CD8-positive, alpha-beta memory T cell (primary cell): Measurements from ENCODE around the gene TAS2R46. TPM values are rescaled to one million over a fixed set of nuclear protein-coding genes. Genes with fewer than 3 reads are reported as not detected.
"Not testable (repeated sequence)": the region's sequence is repeated elsewhere in the genome, so short reads cannot be mapped to it uniquely, and the experiment has no call there.

Experiments
- CTCF ChIA-PET: fragments of 350-600 bp; sonication (Branson Sonifier 250); formaldehyde crosslinking; loops from one replicate; lab custom pipeline; 2021; ENCODE audit warnings: antibody characterized with exemption; lab: Charles Lee
- POLR2A ChIA-PET: fragments of 350-600 bp; sonication (Branson Sonifier 250); formaldehyde crosslinking; loops from one replicate; lab custom pipeline; 2021; ENCODE audit warnings: antibody characterized with exemption; lab: Charles Lee
- DNase-seq, 5 donors: peaks; one replicate each; pipeline versions ENCODE4 v3.0.0 to v3.0.0-alpha.2; 2020 to 2022; ENCODE audit warnings: mixed read lengths in 1 of 5
- H3K27ac ChIP-seq: one replicate; pipeline ENCODE4 v1.7.0; 2013; ENCODE audit warnings: low read depth, mild to moderate bottlenecking, low read length, moderate library complexity
- H3K27me3 ChIP-seq: 2 replicates; pipeline ENCODE4 v1.7.0; 2013; ENCODE audit warnings: low read length, mild to moderate bottlenecking; ENCODE audit not compliant: insufficient read depth, poor library complexity, severe bottlenecking
- H3K36me3 ChIP-seq: 2 replicates; pipeline ENCODE4 v1.7.0; 2013; ENCODE audit warnings: mild to moderate bottlenecking, low read length, moderate library complexity; ENCODE audit not compliant: insufficient read depth
- H3K4me1 ChIP-seq: 2 replicates; pipeline ENCODE4 v1.7.0; 2013; ENCODE audit warnings: mild to moderate bottlenecking, low read length, moderate library complexity; ENCODE audit not compliant: insufficient read depth
- H3K4me3 ChIP-seq: 2 replicates; pipeline ENCODE4 v1.7.0; 2013; ENCODE audit warnings: mild to moderate bottlenecking, low read length
- H3K9me3 ChIP-seq: 2 replicates; pipeline ENCODE4 v1.7.0; 2013; ENCODE audit warnings: mild to moderate bottlenecking, low read length
- H3K27ac Mint-ChIP-seq, 8 donors: one replicate each; pipeline ENCODE4 v1.8.0; 2020 to 2021; ENCODE audit warnings: mixed read lengths in 8 of 8, mild to moderate bottlenecking in 6 of 8, inconsistent platforms in 3 of 8, moderate library complexity in 3 of 8
- H3K27me3 Mint-ChIP-seq, 2 donors: one replicate each; pipeline ENCODE4 v1.8.0; 2020 to 2021; ENCODE audit warnings: mixed read lengths in 2 of 2, mild to moderate bottlenecking in 1 of 2, moderate library complexity in 1 of 2
- H3K36me3 Mint-ChIP-seq, 3 donors: one replicate each; pipeline ENCODE4 v1.8.0; 2020 to 2021; ENCODE audit warnings: mixed read lengths in 3 of 3, inconsistent platforms in 1 of 3, mild to moderate bottlenecking in 1 of 3
- H3K4me1 Mint-ChIP-seq, 3 donors: one replicate each; pipeline ENCODE4 v1.8.0; 2020 to 2021; ENCODE audit warnings: mixed read lengths in 3 of 3, inconsistent platforms in 1 of 3, mild to moderate bottlenecking in 1 of 3
- H3K4me3 Mint-ChIP-seq, 7 donors: one replicate each; pipeline ENCODE4 v1.8.0; 2020 to 2021; ENCODE audit warnings: mixed read lengths in 7 of 7, mild to moderate bottlenecking in 6 of 7, moderate library complexity in 4 of 7, inconsistent platforms in 2 of 7
- H3K9me3 Mint-ChIP-seq, 5 donors: one replicate each; pipeline ENCODE4 v1.8.0; 2020 to 2022; ENCODE audit warnings: mixed read lengths in 5 of 5, mild to moderate bottlenecking in 3 of 5, moderate library complexity in 2 of 5, inconsistent platforms in 1 of 5
- polyA plus RNA-seq: library from polyadenylated mRNA; unstranded; fragments of 300-500 nt; fragmentation: Illumina TruSeq; gene quantifications from one replicate; pipeline ENCODE4 v1.2.3, GENCODE V29; 2021
- total RNA-seq, 2 experiments: library from RNA; stranded (reverse); gene quantifications; one replicate each; pipeline ENCODE4 v1.2.3, GENCODE V29; 2021

TAS2R46 gene
- under 1 TPM; 0.55 to 0.93 TPM for total RNA-seq
- not detected for polyA plus RNA-seq

GRCh38 chr12:11062194-11062593 lies at the start of gene TAS2R46:
Gene TAS2R46, minus strand, starts transcription at chr12:11062294. Its CDS starts 0 bp downstream, at chr12:11062294.
- H3K4me3 ChIP-seq, H3K9me3 ChIP-seq, DNase-seq, H3K27me3 ChIP-seq, H3K4me1 ChIP-seq, POLR2A ChIA-PET, H3K27me3 Mint-ChIP-seq, H3K36me3 ChIP-seq, H3K27ac ChIP-seq, CTCF ChIA-PET, H3K9me3 Mint-ChIP-seq, H3K4me3 Mint-ChIP-seq: not testable (repeated sequence)
- Mint-ChIP-seq H3K4me1 (peaks cover 21 to 30% (median 28%) of the 10 kb centered on the region in 3 donors), H3K27ac (peak within 1 kb of the TSS in 1 of 8 donors; percentile 15), H3K36me3 (peaks cover 2 to 11% (median 10%) of the 10 kb centered on the region in 3 donors)

- Mint-ChIP-seq H3K4me3 (peak overlapping the region in 2 of 7 donors; percentile 14 to 30), H3K9me3 (peaks cover 5 to 61% (median 22%) of the 10 kb centered on the region in 5 donors), H3K27ac (peak overlapping the region in 3 of 8 donors; percentile 17 to 53 (median 47)), H3K4me1 (peaks cover 64 to 82% (median 80%) of the 10 kb centered on the region in 3 donors), H3K36me3 (peaks cover 37 to 90% (median 60%) of the 10 kb centered on the region in 3 donors)
- H3K27me3 Mint-ChIP-seq, POLR2A ChIA-PET, H3K4me3 ChIP-seq, H3K27ac ChIP-seq, DNase-seq, H3K4me1 ChIP-seq, H3K9me3 ChIP-seq, CTCF ChIA-PET, H3K36me3 ChIP-seq, H3K27me3 ChIP-seq: not testable (repeated sequence)
Observed at GRCh38 chr12:11111213-11111612, 49.1 kb upstream of the TAS2R46 start.

- Histone ChIP-seq H3K4me3 (no peak overlapping the region), H3K27me3 (no peaks in the 10 kb centered on the region), H3K27ac (no peak overlapping the region), H3K9me3 (no peaks in the 10 kb centered on the region), H3K4me1 (no peaks in the 10 kb centered on the region), H3K36me3 (no peaks in the 10 kb centered on the region)
- H3K4me3 Mint-ChIP-seq = peak overlapping the region in 6 of 7 donors; percentile 12 to 58 (median 28)
- ChIA-PET CTCF (no interaction called here), POLR2A (no interaction called here)
- DNase-seq = no peak
- peaks cover 35 to 82% (median 62%) of the 10 kb centered on the region in 3 donors for H3K36me3 Mint-ChIP-seq
- peak overlapping the region in 2 of 8 donors; percentile 66 to 70 for H3K27ac Mint-ChIP-seq
- no peaks in the 10 kb centered on the region for H3K27me3 Mint-ChIP-seq
- H3K4me1 Mint-ChIP-seq = peaks cover 53 to 67% (median 66%) of the 10 kb centered on the region in 3 donors
- H3K9me3 Mint-ChIP-seq = peaks cover 8 to 51% (median 24%) of the 10 kb centered on the region in 5 donors
Observed at GRCh38 chr12:11108862-11109261, 46.8 kb upstream of the TAS2R46 start.

GRCh38 chr12:11107719-11108118 lies 45.6 kb upstream of the TAS2R46 start:
- peak overlapping the region in 2 of 8 donors; percentile 23 to 59 for H3K27ac Mint-ChIP-seq
- Histone ChIP-seq H3K4me3 (no peak overlapping the region), H3K36me3 (no peaks in the 10 kb centered on the region), H3K27ac (no peak overlapping the region), H3K4me1 (no peaks in the 10 kb centered on the region), H3K9me3 (no peaks in the 10 kb centered on the region), H3K27me3 (no peaks in the 10 kb centered on the region)
- H3K27me3 Mint-ChIP-seq = no peaks in the 10 kb centered on the region
- peaks cover 48 to 57% (median 55%) of the 10 kb centered on the region in 3 donors for H3K4me1 Mint-ChIP-seq
- H3K36me3 Mint-ChIP-seq = peaks cover 31 to 82% (median 58%) of the 10 kb centered on the region in 3 donors
- H3K9me3 Mint-ChIP-seq = peaks cover 5 to 50% (median 22%) of the 10 kb centered on the region in 5 donors
- H3K4me3 Mint-ChIP-seq = no peak overlapping the region
- CTCF ChIA-PET = no interaction called here
- no peak for DNase-seq
- POLR2A ChIA-PET = no interaction called here

- no peak for DNase-seq
- Mint-ChIP-seq H3K36me3 (peaks cover 22 to 78% (median 46%) of the 10 kb centered on the region in 3 donors), H3K4me1 (peaks cover 39 to 44% (median 43%) of the 10 kb centered on the region in 3 donors), H3K27me3 (no peaks in the 10 kb centered on the region), H3K27ac (no peak overlapping the region), H3K9me3 (peaks cover 5 to 40% (median 16%) of the 10 kb centered on the region in 5 donors), H3K4me3 (no peak overlapping the region)
- Histone ChIP-seq H3K36me3 (no peaks in the 10 kb centered on the region), H3K9me3 (no peaks in the 10 kb centered on the region), H3K27me3 (no peaks in the 10 kb centered on the region), H3K4me1 (no peaks in the 10 kb centered on the region), H3K27ac (no peak overlapping the region), H3K4me3 (no peak overlapping the region)
- ChIA-PET POLR2A (no interaction called here), CTCF (no interaction called here)
Observed at GRCh38 chr12:11106288-11106687, 44.2 kb upstream of the TAS2R46 start.

- no peak for DNase-seq
- Mint-ChIP-seq H3K9me3 (peaks cover 5 to 33% (median 9%) of the 10 kb centered on the region in 5 donors), H3K4me3 (no peak overlapping the region), H3K36me3 (peaks cover 21 to 74% (median 43%) of the 10 kb centered on the region in 3 donors), H3K4me1 (peaks cover 33 to 37% (median 36%) of the 10 kb centered on the region in 3 donors), H3K27me3 (no peaks in the 10 kb centered on the region), H3K27ac (peak overlapping the region in 1 of 8 donors; percentile 37)
- no peaks in the 10 kb centered on the region for H3K9me3 ChIP-seq
- ChIA-PET CTCF (no interaction called here), POLR2A (no interaction called here)
- H3K4me1 ChIP-seq = no peaks in the 10 kb centered on the region
- no peaks in the 10 kb centered on the region for H3K27me3 ChIP-seq
- no peaks in the 10 kb centered on the region for H3K36me3 ChIP-seq
- no peak overlapping the region for H3K27ac ChIP-seq
- no peak overlapping the region for H3K4me3 ChIP-seq
Observed at GRCh38 chr12:11105546-11105945, 43.5 kb upstream of the TAS2R46 start.

- H3K4me1 Mint-ChIP-seq, H3K27ac Mint-ChIP-seq, H3K27ac ChIP-seq, H3K9me3 ChIP-seq, CTCF ChIA-PET, POLR2A ChIA-PET, H3K27me3 Mint-ChIP-seq, H3K36me3 ChIP-seq, H3K4me3 Mint-ChIP-seq, H3K4me1 ChIP-seq, DNase-seq, H3K9me3 Mint-ChIP-seq, H3K4me3 ChIP-seq, H3K27me3 ChIP-seq: not testable (repeated sequence)
- peaks cover 10 to 43% (median 13%) of the 10 kb centered on the region in 3 donors for H3K36me3 Mint-ChIP-seq
Observed at GRCh38 chr12:11094910-11095309, 32.8 kb upstream of the TAS2R46 start.

- POLR2A ChIA-PET = no interaction called here
- CTCF ChIA-PET = no interaction called here
- H3K27ac Mint-ChIP-seq = no peak within 1 kb of the TSS
- no peak within 1 kb of the TSS for H3K27ac ChIP-seq
- no peaks in the 10 kb centered on the region for H3K4me1 Mint-ChIP-seq
- H3K9me3 ChIP-seq = no peaks in the 10 kb centered on the region
- peaks cover 0 to 43% (median 8%) of the 10 kb centered on the region in 3 donors for H3K36me3 Mint-ChIP-seq
- H3K4me1 ChIP-seq = no peaks in the 10 kb centered on the region
- no peak within 1 kb of the TSS for H3K4me3 ChIP-seq
- H3K9me3 Mint-ChIP-seq = peaks cover 0 to 5% (median 0%) of the 10 kb centered on the region in 5 donors
- H3K36me3 ChIP-seq = no peaks in the 10 kb centered on the region
- DNase-seq = no peak
- no peaks in the 10 kb centered on the region for H3K27me3 ChIP-seq
- no peak within 1 kb of the TSS for H3K4me3 Mint-ChIP-seq
- no peaks in the 10 kb centered on the region for H3K27me3 Mint-ChIP-seq
Observed at GRCh38 chr12:11092128-11092527, 30.0 kb upstream of the TAS2R46 start, which contains the start of gene TAS2R43. Gene TAS2R43, minus strand, starts transcription at chr12:11092313. Its CDS starts 84 bp downstream, at chr12:11092229.
